B cell (primary cell): ENCODE measurements around the gene USP22.

Source experiments
- EZH2 ChIP-seq: IDR thresholded peaks from 2 replicates; pipeline ENCODE4 v1.6.1; 2012; ENCODE audit warnings: borderline replicate concordance, low read depth, mild to moderate bottlenecking, moderate library complexity, low read length; ENCODE audit not compliant: insufficient read depth, poor library complexity, severe bottlenecking
- TF ChIP-seq, protein P1 (sequence below): fragments of 200-600 bp; IDR thresholded peaks from one replicate; pipeline ENCODE4 v1.8.0; 2022; ENCODE audit warnings: antibody characterized with exemption, mild to moderate bottlenecking

DNA sequence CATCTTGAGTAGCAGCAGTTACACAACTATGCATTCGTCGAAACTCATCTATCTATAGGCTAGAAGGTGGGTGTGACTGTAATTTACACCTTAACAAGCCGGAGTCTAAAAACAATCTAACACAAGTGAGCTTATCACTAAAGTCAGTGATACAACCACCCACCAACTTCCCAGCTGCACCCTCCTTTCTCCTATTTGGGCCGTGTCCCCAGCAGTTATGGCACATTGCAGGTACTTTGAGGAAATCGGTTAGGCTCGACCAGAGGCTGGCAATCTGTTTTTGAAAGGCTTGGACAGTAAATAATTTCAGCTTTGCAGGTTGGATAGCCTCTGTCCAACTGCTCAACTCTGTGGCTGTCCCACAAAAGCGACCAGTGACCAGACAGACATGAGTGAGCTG is 26.0 kb downstream of the USP22 start:
- no peak for TF ChIP-seq EZH2
- TF ChIP-seq, protein P1, sequence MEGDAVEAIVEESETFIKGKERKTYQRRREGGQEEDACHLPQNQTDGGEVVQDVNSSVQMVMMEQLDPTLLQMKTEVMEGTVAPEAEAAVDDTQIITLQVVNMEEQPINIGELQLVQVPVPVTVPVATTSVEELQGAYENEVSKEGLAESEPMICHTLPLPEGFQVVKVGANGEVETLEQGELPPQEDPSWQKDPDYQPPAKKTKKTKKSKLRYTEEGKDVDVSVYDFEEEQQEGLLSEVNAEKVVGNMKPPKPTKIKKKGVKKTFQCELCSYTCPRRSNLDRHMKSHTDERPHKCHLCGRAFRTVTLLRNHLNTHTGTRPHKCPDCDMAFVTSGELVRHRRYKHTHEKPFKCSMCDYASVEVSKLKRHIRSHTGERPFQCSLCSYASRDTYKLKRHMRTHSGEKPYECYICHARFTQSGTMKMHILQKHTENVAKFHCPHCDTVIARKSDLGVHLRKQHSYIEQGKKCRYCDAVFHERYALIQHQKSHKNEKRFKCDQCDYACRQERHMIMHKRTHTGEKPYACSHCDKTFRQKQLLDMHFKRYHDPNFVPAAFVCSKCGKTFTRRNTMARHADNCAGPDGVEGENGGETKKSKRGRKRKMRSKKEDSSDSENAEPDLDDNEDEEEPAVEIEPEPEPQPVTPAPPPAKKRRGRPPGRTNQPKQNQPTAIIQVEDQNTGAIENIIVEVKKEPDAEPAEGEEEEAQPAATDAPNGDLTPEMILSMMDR: no peak
